Measurements from ENCODE around the gene NINJ1. TPM values are rescaled to one million over a fixed set of nuclear protein-coding genes. Genes with fewer than 3 reads are reported as not detected.

NINJ1 gene
- polyA plus RNA-seq, 1 of the 3 experiments (the other 2 are of a cell fraction), result 31.7 TPM

DNA sequence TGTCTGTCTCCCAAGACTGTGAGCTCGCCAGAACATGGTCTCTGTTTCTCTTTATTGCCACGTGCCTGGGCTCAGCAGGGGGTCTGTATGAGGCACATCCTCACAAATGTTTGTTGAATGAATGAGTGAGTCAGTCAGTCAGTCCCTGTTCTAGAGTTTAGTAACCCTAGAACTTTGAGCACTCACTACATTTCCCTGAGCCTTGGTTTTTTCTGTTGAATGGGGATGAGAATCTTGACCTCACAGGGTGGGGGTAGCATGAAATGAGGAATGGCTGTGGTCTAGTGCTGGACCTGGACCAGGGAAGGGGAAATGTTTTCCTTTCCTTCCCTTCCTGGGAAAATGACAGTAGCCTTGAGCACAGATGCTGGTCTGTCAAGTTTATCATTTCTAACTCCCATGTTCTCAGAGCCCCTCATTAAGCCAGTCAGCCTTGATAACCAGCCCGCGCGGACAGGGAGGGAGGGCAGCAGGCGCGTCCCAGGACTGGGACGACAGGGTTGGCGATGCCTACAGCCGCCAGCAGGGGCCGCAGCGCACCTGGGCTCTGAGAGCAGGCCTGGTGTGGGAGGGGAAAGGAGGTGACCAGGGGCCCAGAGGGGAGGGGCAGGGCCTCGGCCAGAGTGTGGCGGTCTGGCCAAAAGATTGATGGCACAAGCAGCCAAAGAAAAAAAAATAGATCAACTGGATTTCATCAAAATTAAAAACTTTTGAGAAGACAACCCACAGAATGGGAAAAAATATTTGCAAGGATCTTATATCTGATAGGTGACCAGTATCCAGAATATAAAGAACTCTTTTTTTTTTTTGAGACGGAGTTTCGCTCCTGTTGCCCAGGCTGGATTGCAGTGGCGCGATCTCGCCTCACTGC lies 25.8 kb upstream of the NINJ1 start (continued):
- TF ChIP-seq, protein P1, sequence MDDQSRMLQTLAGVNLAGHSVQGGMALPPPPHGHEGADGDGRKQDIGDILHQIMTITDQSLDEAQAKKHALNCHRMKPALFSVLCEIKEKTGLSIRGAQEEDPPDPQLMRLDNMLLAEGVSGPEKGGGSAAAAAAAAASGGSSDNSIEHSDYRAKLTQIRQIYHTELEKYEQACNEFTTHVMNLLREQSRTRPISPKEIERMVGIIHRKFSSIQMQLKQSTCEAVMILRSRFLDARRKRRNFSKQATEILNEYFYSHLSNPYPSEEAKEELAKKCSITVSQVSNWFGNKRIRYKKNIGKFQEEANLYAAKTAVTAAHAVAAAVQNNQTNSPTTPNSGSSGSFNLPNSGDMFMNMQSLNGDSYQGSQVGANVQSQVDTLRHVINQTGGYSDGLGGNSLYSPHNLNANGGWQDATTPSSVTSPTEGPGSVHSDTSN (IDR thresholded peaks at IDR 0.05), result peak; percentile 11; the same call in 1 of the 2 replicates
- TF ChIP-seq, protein P2, sequence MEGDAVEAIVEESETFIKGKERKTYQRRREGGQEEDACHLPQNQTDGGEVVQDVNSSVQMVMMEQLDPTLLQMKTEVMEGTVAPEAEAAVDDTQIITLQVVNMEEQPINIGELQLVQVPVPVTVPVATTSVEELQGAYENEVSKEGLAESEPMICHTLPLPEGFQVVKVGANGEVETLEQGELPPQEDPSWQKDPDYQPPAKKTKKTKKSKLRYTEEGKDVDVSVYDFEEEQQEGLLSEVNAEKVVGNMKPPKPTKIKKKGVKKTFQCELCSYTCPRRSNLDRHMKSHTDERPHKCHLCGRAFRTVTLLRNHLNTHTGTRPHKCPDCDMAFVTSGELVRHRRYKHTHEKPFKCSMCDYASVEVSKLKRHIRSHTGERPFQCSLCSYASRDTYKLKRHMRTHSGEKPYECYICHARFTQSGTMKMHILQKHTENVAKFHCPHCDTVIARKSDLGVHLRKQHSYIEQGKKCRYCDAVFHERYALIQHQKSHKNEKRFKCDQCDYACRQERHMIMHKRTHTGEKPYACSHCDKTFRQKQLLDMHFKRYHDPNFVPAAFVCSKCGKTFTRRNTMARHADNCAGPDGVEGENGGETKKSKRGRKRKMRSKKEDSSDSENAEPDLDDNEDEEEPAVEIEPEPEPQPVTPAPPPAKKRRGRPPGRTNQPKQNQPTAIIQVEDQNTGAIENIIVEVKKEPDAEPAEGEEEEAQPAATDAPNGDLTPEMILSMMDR (IDR thresholded peaks at IDR 0.05), result peak; percentile 95
- TF ChIP-seq, protein P3, sequence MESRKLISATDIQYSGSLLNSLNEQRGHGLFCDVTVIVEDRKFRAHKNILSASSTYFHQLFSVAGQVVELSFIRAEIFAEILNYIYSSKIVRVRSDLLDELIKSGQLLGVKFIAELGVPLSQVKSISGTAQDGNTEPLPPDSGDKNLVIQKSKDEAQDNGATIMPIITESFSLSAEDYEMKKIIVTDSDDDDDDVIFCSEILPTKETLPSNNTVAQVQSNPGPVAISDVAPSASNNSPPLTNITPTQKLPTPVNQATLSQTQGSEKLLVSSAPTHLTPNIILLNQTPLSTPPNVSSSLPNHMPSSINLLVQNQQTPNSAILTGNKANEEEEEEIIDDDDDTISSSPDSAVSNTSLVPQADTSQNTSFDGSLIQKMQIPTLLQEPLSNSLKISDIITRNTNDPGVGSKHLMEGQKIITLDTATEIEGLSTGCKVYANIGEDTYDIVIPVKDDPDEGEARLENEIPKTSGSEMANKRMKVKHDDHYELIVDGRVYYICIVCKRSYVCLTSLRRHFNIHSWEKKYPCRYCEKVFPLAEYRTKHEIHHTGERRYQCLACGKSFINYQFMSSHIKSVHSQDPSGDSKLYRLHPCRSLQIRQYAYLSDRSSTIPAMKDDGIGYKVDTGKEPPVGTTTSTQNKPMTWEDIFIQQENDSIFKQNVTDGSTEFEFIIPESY (IDR thresholded peaks at IDR 0.05; ENCODE audit: borderline replicate concordance, low read depth), result no peak

DNA sequence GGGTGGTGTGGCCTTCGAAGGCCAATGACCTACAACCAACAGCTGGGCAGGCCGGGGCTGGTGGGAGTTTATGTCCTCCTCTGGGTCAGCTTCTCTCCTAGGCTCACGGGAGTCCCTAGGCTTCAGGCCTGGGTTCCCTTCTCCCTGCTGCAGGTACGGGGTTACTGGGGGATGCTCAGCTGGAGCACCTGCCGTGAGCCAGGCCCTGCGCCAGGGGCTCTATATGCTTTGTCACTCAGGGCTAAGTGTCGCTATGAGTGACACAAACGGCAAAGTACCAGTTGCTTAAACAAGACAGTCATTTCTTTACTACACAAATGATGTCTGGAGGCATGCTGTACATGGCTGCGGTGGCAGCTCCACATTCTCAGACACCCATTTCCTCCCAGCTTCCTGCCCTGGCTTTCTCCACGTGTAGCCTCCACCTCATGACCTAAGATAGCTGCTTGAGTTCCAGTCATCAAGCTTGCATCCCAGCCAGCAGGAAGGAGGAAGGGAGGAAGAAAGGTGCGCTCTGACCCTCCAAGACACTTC lies 22.5 kb upstream of the NINJ1 start:
- no peak overlapping the region for H3K9ac ChIP-seq
- H3K36me3 ChIP-seq (replicated peaks in 1 of 2; ENCODE audit: control insufficient read depth in 1 of 2, insufficient read depth in 2 of 2, low read length in 1 of 2), result no peaks in the 10 kb centered on the region
- no peak for TF ChIP-seq NRF1 (IDR thresholded peaks at IDR 0.05; ENCODE audit: low read depth, low read length)
- TF ChIP-seq, protein P1 (IDR thresholded peaks at IDR 0.05), result no peak
- TF ChIP-seq CHD2 (IDR thresholded peaks at IDR 0.05; ENCODE audit: low read length, partially characterized antibody), result no peak
- H3F3A ChIP-seq (replicated peaks; ENCODE audit: insufficient read depth), result no peaks in the 10 kb centered on the region
- no peaks in the 10 kb centered on the region for H3K27me3 ChIP-seq (ENCODE audit: insufficient read depth)
- no peaks in the 10 kb centered on the region for H4K20me1 ChIP-seq (ENCODE audit: insufficient read depth)
- H3K4me3 ChIP-seq (ENCODE audit: low read depth in 2 of 2, low read length in 1 of 2), result no peak overlapping the region
- no peaks in the 10 kb centered on the region for H3K79me2 ChIP-seq (ENCODE audit: insufficient read depth)
- no peaks in the 10 kb centered on the region for H3K9me2 ChIP-seq
- 85% methylated on average over 11 of the region's 11 CpGs for WGBS (ENCODE audit: low lambda C conversion rate)
- no peak overlapping the region for H3K4me2 ChIP-seq
- H2AFZ ChIP-seq (ENCODE audit: low read depth), result no peak overlapping the region
- peaks cover 0 to 14% of the 10 kb centered on the region in 2 experiments; a peak in 2 of 4 replicates for H3K4me1 ChIP-seq (ENCODE audit: control insufficient read depth in 1 of 2, insufficient read depth in 2 of 2, low read depth in 1 of 2, low read length in 1 of 2)
- peak overlapping the region in 1 of 2 experiments; percentile 11; a peak in 1 of 4 replicates for H3K27ac ChIP-seq (ENCODE audit: low read depth in 2 of 2, low read length in 1 of 2)
- ChIA-PET POLR2A (no interaction called here), CTCF (interaction anchor here (0.6 to 1.4 kb wide), 8 partner anchors 48 to 410 kb away, joined by 3 to 14 read pairs (median 3); no protein-coding TSS in a partner anchor)
- DNase-seq, result no peak
- no peaks in the 10 kb centered on the region for H3K9me3 ChIP-seq

Data from SK-N-SH (cell line).